ENCODE results near the gene KIF6.

The KIF6 gene

GRCh38 chr6:39282774-39283173, 442.4 kb downstream of the KIF6 start:
- TF ChIP-seq CTCF (IDR thresholded peaks at IDR 0.05; ENCODE audit: low read depth, low read length), result no peak

GRCh38 chr6:39281312-39281980, 443.8 kb downstream of the KIF6 start:
- TF ChIP-seq CTCF (IDR thresholded peaks at IDR 0.05; ENCODE audit: low read depth, low read length), result no peak
- H3K4me3 ChIP-seq (ENCODE audit: low read depth, low read length), result no peak overlapping the region

More at GRCh38 chr6:39282774-39283173, 442.4 kb downstream of the KIF6 start:
- H3K4me3 ChIP-seq (ENCODE audit: low read depth, low read length), result no peak overlapping the region

GRCh38 chr6:39280247-39280731, 444.9 kb downstream of the KIF6 start:
- H3K4me3 ChIP-seq (ENCODE audit: low read depth, low read length), result no peak overlapping the region
- no peak for TF ChIP-seq CTCF (IDR thresholded peaks at IDR 0.05; ENCODE audit: low read depth, low read length)

Data from WI38 (cell line).